SU-DHL-6 (cell line): ENCODE measurements around the gene AMDHD2.

Experiments used
- H2AFZ ChIP-seq: fragments of 200-600 bp; sonication (generic); 2 replicates; pipeline ENCODE4 v1.6.1; 2014; ENCODE audit warnings: low read depth, mild to moderate bottlenecking, moderate library complexity, mixed read lengths, antibody characterized with exemption, low read length; ENCODE audit not compliant: severe bottlenecking
- H3F3A ChIP-seq: fragments of 200-600 bp; shearing (Covaris generic); 2 replicates; pipeline ENCODE4 v1.6.0; 2016; ENCODE audit warnings: antibody characterized with exemption, mild to moderate bottlenecking; ENCODE audit not compliant: insufficient read depth
- H3K27ac ChIP-seq: fragments of 200-600 bp; sonication (generic); 2 replicates; pipeline ENCODE4 v1.5.1; 2016; ENCODE audit warnings: low read depth, mild to moderate bottlenecking, low read length, moderate library complexity, mixed read lengths
- H3K27me3 ChIP-seq: fragments of 200-600 bp; sonication (generic), shearing (Covaris generic); 2 replicates; pipeline ENCODE4 v1.6.0; 2014; ENCODE audit warnings: mild to moderate bottlenecking, low read length
- H3K36me3 ChIP-seq: fragments of 200-600 bp; sonication (generic); 2 replicates; pipeline ENCODE4 v1.6.1; 2014; ENCODE audit warnings: mild to moderate bottlenecking, low read length, mixed read lengths
- H3K4me2 ChIP-seq: fragments of 300-600, 200-600 bp; shearing (Covaris generic), sonication (generic); 2 replicates; pipeline ENCODE4 v1.6.0; 2014; ENCODE audit warnings: low read length, low read depth, mild to moderate bottlenecking; ENCODE audit not compliant: poor library complexity, severe bottlenecking
- H3K4me3 ChIP-seq: fragments of 200-600 bp; sonication (generic); 2 replicates; pipeline ENCODE4 v1.5.1; 2014; ENCODE audit warnings: antibody characterized with exemption, low read length, mild to moderate bottlenecking, mixed read lengths; ENCODE audit not compliant: insufficient read depth, poor library complexity, severe bottlenecking
- H3K79me2 ChIP-seq: fragments of 200-600 bp; sonication (generic); 2 replicates; pipeline ENCODE4 v1.6.1; 2014; ENCODE audit warnings: mild to moderate bottlenecking, low read length, moderate library complexity; ENCODE audit not compliant: insufficient read depth
- H3K9ac ChIP-seq: fragments of 200-600 bp; sonication (generic); 2 replicates; pipeline ENCODE4 v1.7.0; 2014; ENCODE audit warnings: mild to moderate bottlenecking, low read length
- H3K9me2 ChIP-seq: fragments of 200-600 bp; sonication (generic); replicated peaks from 2 replicates; pipeline ENCODE4 v1.6.1; 2014; ENCODE audit warnings: low read length; ENCODE audit not compliant: insufficient read depth
- H3K9me3 ChIP-seq: fragments of 200-600 bp; sonication (generic); 2 replicates; pipeline ENCODE4 v1.6.1; 2014; ENCODE audit warnings: low read length, mixed read lengths; ENCODE audit not compliant: insufficient read depth
- H4K20me1 ChIP-seq: fragments of 200-600 bp; sonication (generic); 2 replicates; pipeline ENCODE4 v1.6.1; 2014; ENCODE audit warnings: low read depth, mild to moderate bottlenecking, antibody characterized with exemption, low read length, moderate library complexity, mixed read lengths
- EZH2phosphoT487 ChIP-seq: fragments of 200-600 bp; sonication (generic), shearing (Covaris generic); conservative IDR thresholded peaks from 2 replicates; pipeline ENCODE4 v1.6.1; 2018; ENCODE audit warnings: mild to moderate bottlenecking, antibody characterized with exemption, low read length, moderate library complexity, mixed read lengths
- TF ChIP-seq, protein P1 (sequence below): fragments of 200-600 bp; sonication (generic); IDR thresholded peaks from one replicate; pipeline ENCODE4 v1.5.1; 2017; ENCODE audit warnings: antibody characterized with exemption, mild to moderate bottlenecking, low read length, moderate library complexity; ENCODE audit not compliant: insufficient read depth, poor library complexity, severe bottlenecking

AMDHD2 gene

DNA sequence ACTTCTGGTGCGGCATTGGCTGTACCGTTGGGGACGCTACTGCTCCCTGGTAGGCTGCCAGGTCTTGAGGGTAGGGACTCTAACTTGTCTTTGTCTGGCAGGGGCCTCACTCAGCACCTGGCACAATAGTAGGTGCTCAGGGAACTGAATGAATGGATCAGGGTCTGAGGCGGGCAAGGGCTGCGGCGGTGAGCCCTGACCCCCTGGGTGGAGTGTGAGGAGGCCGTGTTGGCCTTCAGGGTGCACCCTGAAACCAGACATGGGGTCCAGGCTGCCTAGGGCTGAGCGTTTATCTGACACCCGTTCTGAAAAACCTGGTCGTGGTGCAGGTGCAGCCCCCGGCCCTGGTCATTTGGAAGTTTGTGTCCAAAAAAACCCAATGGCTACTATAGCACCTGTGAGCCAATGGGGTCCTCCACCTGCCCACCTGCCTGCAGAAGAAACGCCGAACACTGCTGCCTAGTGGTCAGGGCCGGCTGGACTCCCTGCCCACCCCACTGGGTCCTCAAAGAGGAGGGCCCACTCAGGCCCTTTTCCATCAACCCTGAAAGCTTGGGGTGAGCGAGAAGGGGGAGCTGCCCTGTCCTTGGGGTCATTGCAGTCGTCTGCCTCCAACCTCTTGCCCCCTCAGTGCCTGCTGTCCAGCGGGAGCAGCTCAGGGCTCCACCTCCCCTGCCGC is 11.3 kb upstream of the AMDHD2 start:
- H3K9me3 ChIP-seq, result no peaks in the 10 kb centered on the region
- no peak overlapping the region for H3K4me3 ChIP-seq
- no peak for TF ChIP-seq EZH2phosphoT487
- TF ChIP-seq, protein P1, sequence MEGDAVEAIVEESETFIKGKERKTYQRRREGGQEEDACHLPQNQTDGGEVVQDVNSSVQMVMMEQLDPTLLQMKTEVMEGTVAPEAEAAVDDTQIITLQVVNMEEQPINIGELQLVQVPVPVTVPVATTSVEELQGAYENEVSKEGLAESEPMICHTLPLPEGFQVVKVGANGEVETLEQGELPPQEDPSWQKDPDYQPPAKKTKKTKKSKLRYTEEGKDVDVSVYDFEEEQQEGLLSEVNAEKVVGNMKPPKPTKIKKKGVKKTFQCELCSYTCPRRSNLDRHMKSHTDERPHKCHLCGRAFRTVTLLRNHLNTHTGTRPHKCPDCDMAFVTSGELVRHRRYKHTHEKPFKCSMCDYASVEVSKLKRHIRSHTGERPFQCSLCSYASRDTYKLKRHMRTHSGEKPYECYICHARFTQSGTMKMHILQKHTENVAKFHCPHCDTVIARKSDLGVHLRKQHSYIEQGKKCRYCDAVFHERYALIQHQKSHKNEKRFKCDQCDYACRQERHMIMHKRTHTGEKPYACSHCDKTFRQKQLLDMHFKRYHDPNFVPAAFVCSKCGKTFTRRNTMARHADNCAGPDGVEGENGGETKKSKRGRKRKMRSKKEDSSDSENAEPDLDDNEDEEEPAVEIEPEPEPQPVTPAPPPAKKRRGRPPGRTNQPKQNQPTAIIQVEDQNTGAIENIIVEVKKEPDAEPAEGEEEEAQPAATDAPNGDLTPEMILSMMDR, result no peak
- no peaks in the 10 kb centered on the region for H4K20me1 ChIP-seq
- H3F3A ChIP-seq, result no peaks in the 10 kb centered on the region; the same call in 1 of the 2 replicates
- no peak overlapping the region for H3K9ac ChIP-seq
- no peak overlapping the region for H3K27ac ChIP-seq
- no peaks in the 10 kb centered on the region for H3K27me3 ChIP-seq
- no peaks in the 10 kb centered on the region for H3K36me3 ChIP-seq
- no peak overlapping the region for H3K4me2 ChIP-seq
- H3K9me2 ChIP-seq, result no peaks in the 10 kb centered on the region
- H3K79me2 ChIP-seq, result peaks cover under 1% of the 10 kb centered on the region; the same call in 1 of the 2 replicates
- no peak overlapping the region for H2AFZ ChIP-seq

DNA sequence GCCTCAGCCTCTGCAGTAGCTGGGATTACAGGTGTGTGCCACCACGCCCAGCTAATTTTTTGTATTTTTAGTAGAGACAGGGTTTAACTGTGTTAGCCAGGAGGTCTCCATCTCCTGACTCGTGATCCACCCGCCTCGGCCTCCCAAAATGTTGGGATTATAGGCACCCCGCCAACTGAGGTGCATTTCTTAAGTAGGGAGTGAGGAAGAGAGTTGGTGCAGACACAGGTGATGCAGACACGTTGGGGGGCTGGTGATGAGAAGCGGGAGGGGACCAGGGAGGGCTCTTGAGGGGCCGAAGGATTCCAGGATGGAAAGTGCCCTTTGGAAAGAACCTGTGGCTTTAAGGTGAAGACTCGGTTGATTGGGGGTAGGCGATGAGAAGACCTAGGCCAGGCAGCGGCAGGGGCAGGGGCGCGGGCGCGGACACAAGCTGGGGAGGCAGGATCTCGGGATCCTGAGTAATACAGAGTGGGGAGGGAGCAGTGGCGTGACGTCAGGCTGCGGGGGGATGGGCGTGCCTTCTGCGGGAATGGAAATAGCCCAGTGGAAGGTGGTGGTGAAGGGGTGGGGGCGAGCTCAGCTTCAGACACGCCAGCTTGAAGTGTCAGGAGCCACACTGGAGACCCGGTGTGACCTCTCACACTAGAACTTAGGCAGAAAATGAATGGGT is 8.9 kb upstream of the AMDHD2 start:
- Histone ChIP-seq H4K20me1 (no peaks in the 10 kb centered on the region), H3K4me2 (no peak overlapping the region), H2AFZ (no peak overlapping the region), H3K9me3 (no peaks in the 10 kb centered on the region), H3K4me3 (no peak overlapping the region), H3K9ac (no peak overlapping the region), H3K36me3 (no peaks in the 10 kb centered on the region), H3K79me2 (peaks cover 24% of the 10 kb centered on the region), H3K9me2 (no peaks in the 10 kb centered on the region), H3F3A (0 out of 2 replicates have a peak, but pooled peaks cover 3% of the 10 kb centered on the region), H3K27ac (no peak overlapping the region), H3K27me3 (no peaks in the 10 kb centered on the region)
- TF ChIP-seq, protein P1, result no peak
- TF ChIP-seq EZH2phosphoT487, result no peak

DNA sequence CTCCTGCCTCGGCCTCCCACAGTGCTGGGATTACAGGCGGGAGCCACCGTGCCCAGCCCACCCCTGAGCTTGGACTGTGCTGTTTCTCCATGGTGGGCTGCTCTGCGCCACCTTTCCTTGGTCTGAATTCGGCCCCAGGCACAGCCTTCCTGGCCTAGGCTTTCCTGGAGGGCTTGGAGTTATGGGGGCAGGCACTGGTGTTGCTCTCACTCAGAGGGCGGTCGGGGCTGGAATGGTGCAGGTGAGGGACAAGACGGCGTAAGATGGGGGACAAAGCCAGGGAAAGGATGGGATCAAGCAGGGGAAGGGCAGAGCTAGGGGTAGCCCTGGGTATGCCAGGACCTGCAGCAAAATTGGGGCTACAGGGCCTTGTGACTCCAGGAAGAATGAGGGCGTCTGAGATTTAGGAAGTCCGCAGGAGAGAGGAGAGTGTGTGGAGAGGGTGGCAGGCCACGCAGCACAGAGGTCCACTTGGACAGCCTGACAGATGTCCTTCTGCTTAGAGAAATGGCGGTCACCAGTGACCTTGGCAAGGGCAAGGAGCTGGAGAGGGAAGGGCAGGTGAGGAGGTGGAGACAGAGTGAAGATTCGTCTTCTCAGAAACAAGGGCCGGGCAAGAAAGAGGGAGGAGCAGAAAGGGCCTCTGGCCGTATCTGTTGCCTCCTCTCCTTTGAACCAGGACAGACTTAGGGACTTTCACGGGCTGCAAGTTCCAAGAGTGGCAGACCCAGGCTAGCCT is 8.0 kb upstream of the AMDHD2 start:
- no peaks in the 10 kb centered on the region for H4K20me1 ChIP-seq
- no peak overlapping the region for H3K4me3 ChIP-seq
- no peak overlapping the region for H3K4me2 ChIP-seq
- H3K36me3 ChIP-seq, result no peaks in the 10 kb centered on the region
- no peaks in the 10 kb centered on the region for H3K27me3 ChIP-seq
- H3K27ac ChIP-seq, result no peak overlapping the region
- H3K9me3 ChIP-seq, result no peaks in the 10 kb centered on the region
- 0 out of 2 replicates have a peak, but pooled peaks cover 3% of the 10 kb centered on the region for H3F3A ChIP-seq
- TF ChIP-seq, protein P1, result no peak
- TF ChIP-seq EZH2phosphoT487, result no peak
- no peak overlapping the region for H2AFZ ChIP-seq
- H3K79me2 ChIP-seq, result peaks cover 33% of the 10 kb centered on the region
- H3K9me2 ChIP-seq, result no peaks in the 10 kb centered on the region
- no peak overlapping the region for H3K9ac ChIP-seq
